ENCODE data around the gene MZT2B. TPM values are rescaled to one million over a fixed set of nuclear protein-coding genes. Genes with fewer than 3 reads are reported as not detected.
"Not testable (repeated sequence)": the region's sequence is repeated elsewhere in the genome, so short reads cannot be mapped to it uniquely, and the experiment has no call there.

The MZT2B gene
- polyA plus RNA-seq, 1 donor from 2014 or later, result 168 TPM

DNA sequence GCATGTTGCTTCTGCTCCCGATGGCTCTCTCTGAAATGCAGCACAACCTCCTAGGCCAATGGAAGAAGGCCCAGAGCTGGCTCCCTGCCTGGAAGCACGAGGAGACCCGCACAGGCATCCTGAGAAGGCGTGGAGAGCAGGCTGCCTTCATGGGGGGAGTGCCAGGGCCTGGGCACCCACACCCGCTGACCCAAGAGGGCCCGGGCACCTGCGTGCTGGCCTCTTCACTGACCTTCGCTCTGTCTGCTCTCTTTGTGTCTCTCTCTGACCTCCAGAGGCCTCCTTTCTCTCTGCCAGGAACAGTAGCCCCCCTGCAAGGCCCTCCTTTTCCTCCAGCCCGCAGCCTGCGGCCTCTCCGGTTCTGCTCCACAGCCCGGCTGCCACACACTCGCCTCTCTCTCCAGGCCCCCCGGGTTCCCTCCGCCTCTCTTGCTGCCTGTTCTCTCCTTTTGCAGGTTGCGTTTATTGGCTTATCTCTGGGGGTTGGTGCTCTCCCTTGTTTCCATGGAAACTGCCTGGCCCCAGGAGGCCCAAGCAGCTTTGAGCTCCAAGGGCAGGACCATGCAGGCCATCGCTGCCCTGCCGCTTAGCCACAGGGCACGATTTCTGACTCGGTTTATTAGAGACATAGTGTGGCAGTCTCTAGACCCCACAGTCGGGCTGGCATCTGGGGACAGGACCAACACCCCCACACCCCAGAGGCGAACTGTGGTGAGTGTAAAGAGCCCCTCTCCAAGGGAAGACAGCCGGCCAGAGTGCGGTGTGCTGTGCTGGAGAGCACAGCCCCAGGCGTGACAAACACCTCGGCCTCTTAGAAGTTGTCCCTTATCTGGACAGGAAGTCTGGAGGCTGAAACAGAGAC is 1.7 kb downstream of the MZT2B start:
- no peaks in the 10 kb centered on the region for H3K27me3 Mint-ChIP-seq
- H3K4me1 Mint-ChIP-seq, result peaks cover 0 to 10% (median 8%) of the 10 kb centered on the region in 3 donors
- peak overlapping the region in 1 of 3 donors; percentile 25 for H3K27ac Mint-ChIP-seq
- peak overlapping the region; percentile 77 to 87 (median 84) for H3K4me3 Mint-ChIP-seq
- H3K9me3 Mint-ChIP-seq, result no peaks in the 10 kb centered on the region
- peaks cover 1% of the 10 kb centered on the region for H3K36me3 Mint-ChIP-seq

DNA sequence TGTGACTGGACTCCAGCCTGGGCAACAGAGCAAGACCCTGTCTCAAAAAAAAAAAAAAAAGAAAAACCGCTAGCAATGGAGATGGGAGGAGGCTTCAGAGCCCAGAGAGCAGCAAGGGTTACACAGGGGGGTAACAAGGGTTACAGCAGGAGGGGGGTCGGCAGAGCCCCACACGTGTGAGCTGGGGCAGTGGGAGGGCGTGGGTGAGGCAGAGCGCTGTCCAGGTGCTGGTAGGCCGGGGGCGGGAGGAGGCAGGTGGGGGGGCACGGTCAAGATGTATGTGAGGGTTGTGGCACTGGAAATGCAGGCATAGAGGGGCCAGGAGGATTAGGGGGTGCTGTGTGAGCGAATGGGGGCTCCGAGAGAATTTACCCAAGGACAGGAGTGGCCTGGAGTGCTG is 3.4 kb downstream of the MZT2B start:
- Mint-ChIP-seq H3K27ac (peak overlapping the region in 1 of 3 donors; percentile 35), H3K36me3 (peaks cover 1% of the 10 kb centered on the region), H3K4me3 (peak overlapping the region in 1 of 4 donors; percentile 17), H3K4me1 (peaks cover 0 to 10% (median 8%) of the 10 kb centered on the region in 3 donors), H3K9me3 (no peaks in the 10 kb centered on the region), H3K27me3 (no peaks in the 10 kb centered on the region)

DNA sequence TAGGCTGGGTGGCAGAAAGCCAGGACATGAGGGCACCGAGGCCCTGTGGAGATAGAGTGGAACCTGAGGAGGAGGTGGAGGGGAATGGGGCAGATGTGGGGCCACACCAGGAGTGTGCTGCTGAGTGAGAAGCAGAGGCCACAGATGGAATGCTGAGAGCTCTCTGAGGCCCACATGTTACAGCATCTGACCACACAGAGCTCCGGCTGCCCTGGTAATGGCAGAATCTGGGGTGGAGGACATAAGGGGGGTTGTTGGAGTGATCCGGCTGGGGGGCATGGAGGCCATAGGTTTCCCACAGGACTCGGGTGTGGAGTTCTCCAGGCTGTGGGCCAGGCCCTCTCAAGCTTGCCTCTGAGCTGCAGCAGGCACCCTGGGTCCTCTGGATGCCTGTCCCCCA is 3.8 kb downstream of the MZT2B start:
- Mint-ChIP-seq H3K36me3 (peaks cover 1% of the 10 kb centered on the region), H3K4me1 (peaks cover 0 to 9% (median 4%) of the 10 kb centered on the region in 3 donors), H3K27ac (peak overlapping the region in 1 of 3 donors; percentile 35), H3K27me3 (no peaks in the 10 kb centered on the region), H3K4me3 (peak overlapping the region in 1 of 4 donors; percentile 29), H3K9me3 (no peaks in the 10 kb centered on the region)

DNA sequence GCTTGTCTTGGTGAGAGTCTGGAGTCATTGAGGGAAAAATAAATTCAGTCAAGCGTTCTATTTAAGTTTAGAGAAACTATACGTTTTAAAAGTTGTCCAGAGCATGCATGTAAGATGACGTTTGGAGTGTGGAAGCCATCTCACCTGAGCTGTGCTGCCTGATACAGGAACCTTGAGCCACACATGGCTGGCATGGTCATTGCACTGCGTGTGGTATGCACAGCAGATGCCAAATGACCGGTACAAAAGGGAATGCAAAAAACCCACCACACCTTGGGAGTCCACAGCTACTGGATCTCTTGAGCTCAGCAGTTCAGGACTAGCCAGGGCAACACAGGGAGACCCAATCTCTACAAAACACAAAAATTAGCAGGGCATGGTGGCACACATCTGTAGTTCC is 4.3 kb downstream of the MZT2B start:
- H3K27ac Mint-ChIP-seq, result peak overlapping the region in 1 of 3 donors; percentile 35
- H3K4me1 Mint-ChIP-seq, result peaks cover 0 to 8% (median 3%) of the 10 kb centered on the region in 3 donors
- peaks cover 1% of the 10 kb centered on the region for H3K36me3 Mint-ChIP-seq
- H3K4me3 Mint-ChIP-seq, result peak overlapping the region in 1 of 4 donors; percentile 29
- no peaks in the 10 kb centered on the region for H3K27me3 Mint-ChIP-seq
- no peaks in the 10 kb centered on the region for H3K9me3 Mint-ChIP-seq

DNA sequence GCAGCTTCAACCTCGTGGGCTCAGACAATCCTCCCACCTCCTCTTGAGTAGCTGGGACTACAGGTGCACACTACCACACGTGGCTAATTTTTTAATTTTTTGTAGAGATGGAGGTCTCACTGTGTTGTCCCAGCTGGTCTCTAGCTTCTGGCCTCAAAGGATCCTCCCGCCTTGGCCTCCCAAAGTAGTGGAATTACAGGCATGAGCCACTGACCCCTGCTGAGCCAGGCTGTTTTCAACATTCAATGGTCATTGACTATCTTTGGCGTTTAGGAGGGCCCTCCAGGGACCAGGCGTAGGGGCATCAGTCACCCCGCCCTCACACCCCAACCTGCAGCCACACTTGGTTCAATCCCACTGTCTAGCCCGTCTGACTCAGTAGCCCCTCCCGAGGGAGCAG is 5.2 kb downstream of the MZT2B start:
- H3K9me3 Mint-ChIP-seq, result no peaks in the 10 kb centered on the region
- peak overlapping the region in 1 of 4 donors; percentile 52 for H3K4me3 Mint-ChIP-seq
- H3K27ac Mint-ChIP-seq, result no peak overlapping the region
- no peaks in the 10 kb centered on the region for H3K27me3 Mint-ChIP-seq
- H3K4me1 Mint-ChIP-seq, result peaks cover 0 to 7% (median 3%) of the 10 kb centered on the region in 3 donors
- H3K36me3 Mint-ChIP-seq, result peaks cover 1% of the 10 kb centered on the region

DNA sequence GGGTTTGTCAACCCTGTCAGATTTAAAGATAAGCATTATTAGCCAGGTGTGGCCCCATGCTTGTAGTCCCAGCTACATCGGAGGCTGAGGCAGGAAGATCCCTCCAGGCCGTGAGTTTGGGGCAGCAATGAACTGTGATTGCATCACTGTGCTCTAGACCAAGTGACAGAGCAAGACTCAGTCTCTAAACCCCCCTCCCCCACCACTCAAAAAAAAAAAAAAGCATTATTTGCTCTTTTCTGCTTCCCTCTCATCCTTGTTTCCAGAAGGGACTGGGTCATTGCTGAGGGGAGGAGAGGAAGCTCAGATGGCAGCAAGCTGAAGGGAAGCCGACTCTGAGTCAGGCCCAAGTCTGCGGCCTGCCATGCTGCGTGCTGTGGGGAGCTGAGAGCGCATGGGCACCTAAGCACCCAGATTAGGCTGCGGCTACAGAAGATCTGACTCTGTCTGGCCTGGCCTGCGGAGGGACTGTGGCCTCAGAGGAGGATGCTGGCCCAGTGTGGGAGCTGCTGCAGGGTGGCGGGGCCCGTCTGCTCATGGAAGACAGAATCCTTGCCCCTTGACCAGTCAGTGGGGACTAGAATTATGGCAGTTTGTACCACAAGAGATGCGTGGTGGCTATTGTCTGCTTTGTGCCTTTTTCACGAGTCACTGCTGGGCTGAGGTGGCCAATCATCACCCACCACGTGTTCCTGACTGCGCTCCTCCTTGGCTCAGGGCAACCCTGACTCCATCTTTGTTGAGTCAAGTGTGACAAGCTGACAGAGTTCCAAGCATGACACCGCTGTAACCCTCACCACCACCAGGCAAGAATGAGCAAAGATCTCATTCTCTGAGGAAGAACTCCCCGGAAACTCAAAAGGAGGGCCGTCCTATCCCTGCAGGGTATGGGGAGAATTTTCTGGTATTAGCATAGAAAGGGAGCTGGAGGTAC is 6.1 kb downstream of the MZT2B start:
- H3K9me3 Mint-ChIP-seq, H3K36me3 Mint-ChIP-seq, H3K27me3 Mint-ChIP-seq, H3K4me1 Mint-ChIP-seq, H3K27ac Mint-ChIP-seq: not testable (repeated sequence)
- H3K4me3 Mint-ChIP-seq, result peak overlapping the region in 1 of 4 donors; percentile 52

DNA sequence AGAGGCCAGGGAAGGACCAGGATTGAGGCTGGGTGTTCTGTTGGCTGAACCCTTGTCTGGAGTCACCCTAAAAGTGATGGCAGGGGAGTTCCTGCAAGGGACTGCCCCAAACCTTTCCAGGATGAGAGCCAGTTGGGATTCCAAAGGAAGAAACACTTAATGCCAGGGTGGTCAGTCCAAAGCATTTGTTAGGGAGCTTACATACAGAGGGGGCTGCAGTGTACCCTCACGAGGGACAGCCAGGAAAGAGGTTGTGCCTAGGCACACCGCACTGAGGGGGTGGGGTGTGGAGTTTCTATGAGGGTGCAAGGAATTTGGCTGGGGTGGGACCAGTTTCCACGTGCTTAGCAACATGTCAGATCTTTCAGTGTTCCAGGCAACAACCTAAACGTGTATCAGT is 6.9 kb downstream of the MZT2B start:
- not testable (repeated sequence) for H3K4me1 Mint-ChIP-seq, H3K9me3 Mint-ChIP-seq, H3K27ac Mint-ChIP-seq, H3K4me3 Mint-ChIP-seq, H3K27me3 Mint-ChIP-seq, H3K36me3 Mint-ChIP-seq

DNA sequence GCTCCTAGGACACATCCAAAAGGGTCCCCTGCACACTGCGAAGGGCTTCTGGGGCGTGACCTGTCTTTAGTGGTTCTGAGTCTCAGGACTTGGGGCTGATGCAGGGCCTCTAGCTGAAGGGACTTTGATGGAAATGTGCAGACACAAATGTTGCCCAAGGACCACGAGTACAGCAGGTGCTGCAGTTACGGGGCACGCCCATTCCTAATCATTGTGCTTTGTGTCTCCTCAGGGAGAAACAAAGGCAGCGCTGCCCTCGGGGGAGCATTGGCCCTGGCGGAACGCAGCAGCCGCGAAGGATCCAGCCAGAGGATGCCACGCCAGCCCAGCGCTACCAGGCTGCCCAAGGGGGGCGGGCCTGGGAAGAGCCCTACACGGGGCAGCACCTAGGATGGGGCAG is 8.2 kb downstream of the MZT2B start:
- peaks cover 0 to 3% (median 0%) of the 10 kb centered on the region in 3 donors for H3K4me1 Mint-ChIP-seq
- no peaks in the 10 kb centered on the region for H3K27me3 Mint-ChIP-seq
- no peak overlapping the region for H3K27ac Mint-ChIP-seq
- H3K9me3 Mint-ChIP-seq, result no peaks in the 10 kb centered on the region
- H3K36me3 Mint-ChIP-seq, result peaks cover 2% of the 10 kb centered on the region
- no peak overlapping the region for H3K4me3 Mint-ChIP-seq

DNA sequence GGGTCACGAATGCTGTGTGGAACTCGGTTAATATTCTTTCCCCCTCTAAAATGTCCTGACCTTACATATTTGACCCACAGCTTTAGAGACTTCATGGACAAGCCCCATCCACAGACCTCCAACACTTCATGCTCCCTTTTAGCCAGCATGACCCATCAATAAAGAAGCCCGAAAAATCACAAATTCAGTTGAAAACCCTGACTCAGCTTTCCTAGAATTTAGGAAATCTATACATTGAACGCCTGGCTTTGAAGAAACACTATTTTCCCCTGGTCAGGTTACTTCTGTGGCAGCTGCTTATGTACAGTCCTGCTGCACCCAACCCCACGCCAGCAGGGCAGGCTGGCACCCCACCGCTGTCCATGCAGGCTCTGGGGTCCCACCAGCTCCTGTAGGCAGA is 9.3 kb downstream of the MZT2B start:
- H3K9me3 Mint-ChIP-seq, result not testable (repeated sequence)

DNA sequence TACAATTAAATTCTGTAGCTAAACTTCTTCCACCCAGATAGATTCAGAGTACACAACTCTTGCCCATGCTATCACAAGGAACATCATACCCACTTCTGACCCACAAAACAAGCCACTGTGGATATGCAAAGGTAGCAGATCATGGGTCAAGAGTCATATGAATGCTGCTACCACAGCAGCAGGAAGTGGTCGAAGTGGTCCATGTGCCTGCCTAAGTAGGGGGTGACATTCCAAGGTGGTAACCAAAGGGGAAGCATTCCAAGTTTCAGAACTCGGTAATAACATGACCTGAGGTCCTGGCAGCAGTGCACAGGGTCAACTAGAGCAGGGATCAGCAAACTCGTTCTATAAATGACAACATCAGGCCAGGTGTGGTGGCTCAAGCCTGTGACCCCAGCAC is 10.4 kb downstream of the MZT2B start:
- H3K36me3 Mint-ChIP-seq, H3K4me1 Mint-ChIP-seq, H3K27me3 Mint-ChIP-seq, H3K4me3 Mint-ChIP-seq, H3K9me3 Mint-ChIP-seq, H3K27ac Mint-ChIP-seq: not testable (repeated sequence)

More for the DNA sequence above, 9.3 kb downstream of the MZT2B start:
- H3K4me3 Mint-ChIP-seq, H3K27ac Mint-ChIP-seq, H3K27me3 Mint-ChIP-seq, H3K36me3 Mint-ChIP-seq, H3K4me1 Mint-ChIP-seq: not testable (repeated sequence)

DNA sequence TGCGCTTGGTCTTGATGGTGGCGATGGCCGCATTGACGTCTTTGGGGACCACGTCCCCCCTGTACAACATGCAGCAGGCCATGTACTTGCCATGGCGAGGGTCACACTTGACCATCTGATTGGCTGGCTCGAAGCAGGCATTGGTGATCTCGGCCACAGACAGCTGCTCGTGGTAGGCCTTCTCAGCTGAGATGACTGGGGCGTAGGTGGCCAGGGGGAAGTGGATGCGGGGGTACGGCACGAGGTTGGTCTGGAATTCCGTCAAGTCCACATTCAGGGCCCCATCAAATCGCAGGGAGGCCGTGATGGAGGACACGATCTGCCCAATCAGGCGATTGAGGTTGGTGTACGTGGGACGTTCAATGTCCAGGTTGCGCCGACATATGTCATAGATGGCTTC is 11.8 kb downstream of the MZT2B start:
- not testable (repeated sequence) for H3K36me3 Mint-ChIP-seq, H3K27ac Mint-ChIP-seq, H3K4me3 Mint-ChIP-seq, H3K27me3 Mint-ChIP-seq, H3K9me3 Mint-ChIP-seq, H3K4me1 Mint-ChIP-seq

DNA sequence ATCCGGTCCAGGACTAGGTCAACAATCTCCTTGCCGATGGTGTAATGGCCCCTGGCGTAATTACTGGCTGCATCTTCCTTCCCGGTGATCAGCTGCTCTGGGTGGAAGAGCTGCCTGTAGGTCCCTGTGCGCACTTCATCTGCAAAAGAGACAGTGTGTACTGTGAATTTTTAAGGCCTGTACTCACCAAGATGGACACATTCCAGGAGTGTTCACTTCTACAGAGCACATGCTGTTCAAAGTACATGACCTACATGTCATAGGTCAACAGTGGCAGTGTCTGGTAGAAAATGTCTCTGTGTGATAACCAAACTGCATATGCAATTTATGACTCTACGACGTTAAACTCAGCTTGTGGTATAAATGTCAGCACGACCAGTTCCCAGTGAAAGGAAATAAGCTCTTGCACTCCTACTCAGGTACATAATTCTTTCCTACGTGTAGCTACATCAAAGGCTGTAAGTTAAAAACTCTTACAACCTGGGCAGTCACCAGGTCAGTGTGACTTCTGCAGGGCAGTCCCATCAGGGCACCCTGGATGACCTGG is 13.1 kb downstream of the MZT2B start:
- H3K4me1 Mint-ChIP-seq, H3K36me3 Mint-ChIP-seq, H3K27ac Mint-ChIP-seq, H3K4me3 Mint-ChIP-seq, H3K9me3 Mint-ChIP-seq, H3K27me3 Mint-ChIP-seq: not testable (repeated sequence)

DNA sequence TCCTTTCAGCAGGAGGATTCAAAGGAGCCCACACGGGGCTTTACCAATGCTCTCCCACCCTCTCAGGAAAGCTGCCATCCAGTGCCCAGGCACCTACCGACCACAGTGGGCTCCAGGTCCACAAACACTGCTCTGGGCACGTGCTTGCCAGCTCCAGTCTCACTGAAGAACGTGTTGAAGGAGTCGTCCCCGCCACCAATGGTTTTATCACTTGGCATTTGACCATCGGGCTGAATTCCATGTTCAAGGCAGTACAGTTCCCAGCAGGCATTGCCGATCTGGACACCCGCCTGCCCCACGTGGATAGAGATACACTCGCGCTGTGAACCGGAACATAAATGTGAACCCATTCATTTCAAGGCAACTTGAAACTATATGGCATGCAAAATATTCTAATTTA is 14.0 kb downstream of the MZT2B start:
- not testable (repeated sequence) for H3K27me3 Mint-ChIP-seq, H3K4me1 Mint-ChIP-seq, H3K9me3 Mint-ChIP-seq, H3K36me3 Mint-ChIP-seq, H3K27ac Mint-ChIP-seq, H3K4me3 Mint-ChIP-seq

DNA sequence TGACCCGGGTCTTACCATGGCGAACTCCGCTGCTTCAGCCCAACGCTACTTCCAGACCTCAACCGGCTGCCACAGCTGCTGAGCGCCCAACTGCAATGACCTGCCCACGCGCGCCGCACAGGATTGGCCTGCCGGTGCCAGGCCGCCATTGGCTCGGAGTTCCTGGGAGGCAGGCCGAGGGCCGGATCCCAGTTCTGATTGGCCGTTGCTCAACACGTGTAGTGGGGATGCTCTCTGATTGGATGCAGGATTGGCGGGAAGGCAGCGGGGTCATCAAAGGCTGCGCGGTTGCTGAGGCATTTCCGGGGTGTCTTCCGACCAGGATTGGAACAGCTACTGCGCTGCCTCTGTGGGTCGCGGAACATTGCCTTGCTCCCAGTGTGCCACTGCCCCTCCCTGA is 16.3 kb downstream of the MZT2B start, which contains the start of gene TUBA3E:
Gene TUBA3E, minus strand, starts transcription at position 97 of the 400 bp plus-strand sequence. Its CDS starts 79 bp downstream, at position 18.
- Mint-ChIP-seq H3K27me3 (no peaks in the 10 kb centered on the region), H3K27ac (no peak within 1 kb of the TSS), H3K4me1 (no peaks in the 10 kb centered on the region), H3K9me3 (no peaks in the 10 kb centered on the region), H3K4me3 (no peak within 1 kb of the TSS), H3K36me3 (peaks cover 2% of the 10 kb centered on the region)

DNA sequence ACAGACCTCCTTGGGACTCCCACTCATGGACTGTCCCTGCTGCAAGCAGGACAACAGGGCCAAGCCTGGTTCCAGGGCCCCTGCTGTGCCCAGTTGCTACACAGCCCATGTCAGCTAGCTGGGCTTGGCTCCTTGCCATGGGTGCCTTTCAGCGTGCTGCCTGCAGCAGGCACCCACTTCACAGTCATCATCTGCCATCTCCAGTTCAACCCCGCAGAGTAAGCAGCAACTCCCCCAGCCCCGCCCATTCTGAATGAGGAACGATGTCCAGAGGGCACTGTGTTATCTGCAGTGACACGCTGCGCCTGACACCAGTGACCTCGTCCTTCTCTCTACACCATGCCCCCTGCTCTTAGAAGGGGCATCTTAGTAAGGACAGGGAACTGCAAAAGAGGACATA is 20.5 kb downstream of the MZT2B start:
- not testable (repeated sequence) for H3K9me3 Mint-ChIP-seq, H3K36me3 Mint-ChIP-seq, H3K27ac Mint-ChIP-seq, H3K4me3 Mint-ChIP-seq, H3K4me1 Mint-ChIP-seq, H3K27me3 Mint-ChIP-seq

Measured in IgD-negative memory B cell (primary cell).